HG03095 (cell line): Measurements from ENCODE around the gene ABCF2.

Experiments
- ATAC-seq: cut with Tn5 transposase; IDR thresholded peaks from one replicate; pipeline ENCODE4 v1.9.1; 2021; ENCODE audit warnings: moderate library complexity; ENCODE audit not compliant: unreplicated experiment

Gene ABCF2

GRCh38 chr7:151226560-151226874 is 488 bp downstream of the ABCF2 start:
- ATAC-seq = no peak

DNA sequence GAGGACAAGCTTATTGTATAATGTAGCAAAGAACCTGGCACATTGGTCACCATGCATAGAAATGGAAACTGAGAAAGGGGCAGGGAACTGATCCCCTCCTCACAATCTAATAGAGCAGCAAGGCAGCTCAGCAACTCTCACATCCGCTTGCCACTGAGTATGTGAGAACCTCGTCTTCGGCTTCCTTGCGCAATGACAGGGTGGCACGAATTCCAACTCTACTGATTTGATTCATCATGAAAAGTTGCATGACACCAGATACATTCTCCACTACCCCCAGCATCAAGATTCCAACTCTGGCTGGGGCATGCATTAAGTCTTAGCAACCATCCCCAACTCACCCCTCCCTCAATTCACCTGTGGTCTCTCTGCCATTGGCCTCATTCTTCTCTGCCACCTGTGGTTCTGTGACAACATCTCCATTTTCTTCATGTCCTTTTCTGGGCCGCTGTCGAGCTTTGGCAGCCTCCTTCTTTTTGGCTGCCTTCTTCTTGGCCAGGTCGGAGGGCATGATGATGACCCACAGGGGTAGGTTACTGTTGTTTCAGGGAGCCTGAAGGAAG is 976 bp downstream of the ABCF2 start:
- no peak for ATAC-seq

- ATAC-seq = no peak
Observed at GRCh38 chr7:151223728-151224127, 3.3 kb downstream of the ABCF2 start.

DNA sequence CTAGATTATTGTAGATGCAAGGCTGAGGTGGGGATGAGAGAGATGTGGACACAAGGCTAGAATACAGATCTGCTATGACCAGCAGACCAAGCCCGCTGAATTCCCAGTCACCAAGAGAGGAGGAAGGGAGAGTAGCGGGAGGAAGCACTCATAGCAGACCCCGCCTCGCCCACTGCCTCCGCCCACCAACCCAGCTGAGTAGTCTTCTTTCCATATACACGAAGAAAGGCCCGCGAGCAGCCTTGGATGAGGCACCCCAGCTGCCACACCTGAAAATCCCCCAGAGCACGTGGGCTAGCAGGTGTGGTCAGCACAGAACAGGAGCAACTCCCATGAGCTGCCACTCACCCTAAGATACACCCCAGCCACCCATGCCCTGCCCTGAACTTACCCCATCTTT is 8.8 kb downstream of the ABCF2 start:
- no peak for ATAC-seq

- no peak for ATAC-seq
Observed at GRCh38 chr7:151215396-151215795, 11.6 kb downstream of the ABCF2 start.

DNA sequence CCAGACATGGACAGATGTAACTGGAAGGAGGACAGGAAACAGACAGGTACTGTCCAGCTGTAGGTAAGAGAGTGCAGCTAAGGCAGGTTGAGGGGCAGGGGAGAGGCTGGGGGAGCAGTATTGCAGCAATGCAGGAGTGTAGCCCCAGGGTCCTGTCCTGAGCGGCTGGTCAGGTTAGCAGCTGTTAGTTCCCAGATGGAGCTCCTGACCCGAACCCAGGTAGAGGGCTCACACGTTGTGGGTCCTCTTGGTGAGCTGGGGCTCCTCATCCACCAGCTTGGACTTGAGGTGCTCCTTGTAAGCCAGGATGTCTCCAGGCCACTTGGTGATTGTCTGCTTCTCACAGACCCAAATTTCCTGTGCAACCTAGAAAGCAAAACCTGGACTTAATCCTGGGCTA is 13.2 kb downstream of the ABCF2 start:
- no peak for ATAC-seq

- no peak for ATAC-seq
Observed at GRCh38 chr7:151212626-151213025, 14.4 kb downstream of the ABCF2 start.

DNA sequence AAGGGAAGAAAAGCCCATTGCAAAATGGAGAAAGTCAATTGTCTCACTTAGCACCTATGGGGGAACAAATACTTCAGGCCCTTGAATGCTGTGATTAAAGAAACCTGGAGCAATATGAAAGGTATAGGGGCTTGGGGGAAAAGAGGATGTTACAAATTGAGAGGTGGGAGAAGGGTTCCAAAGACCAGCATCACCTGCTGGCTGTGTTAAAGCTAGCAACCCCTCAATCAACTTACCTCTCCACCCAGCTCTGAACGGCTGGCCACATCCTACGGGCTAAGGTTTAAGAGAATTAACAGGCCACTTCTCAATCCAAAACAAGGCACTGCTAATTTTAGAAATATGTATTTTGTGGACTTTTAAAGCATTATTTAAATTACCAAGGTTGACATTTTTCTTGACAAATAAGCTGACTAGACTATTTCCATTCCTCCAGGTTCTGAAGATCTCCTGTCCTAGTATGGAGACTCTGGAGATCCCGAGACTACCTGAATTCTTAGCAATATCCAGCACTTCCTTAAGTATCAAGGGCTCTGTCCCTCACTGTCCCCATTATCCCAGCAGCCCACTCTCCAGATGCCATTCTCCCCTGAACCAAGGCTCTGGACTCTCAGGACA is 15.7 kb downstream of the ABCF2 start:
- no peak for ATAC-seq

DNA sequence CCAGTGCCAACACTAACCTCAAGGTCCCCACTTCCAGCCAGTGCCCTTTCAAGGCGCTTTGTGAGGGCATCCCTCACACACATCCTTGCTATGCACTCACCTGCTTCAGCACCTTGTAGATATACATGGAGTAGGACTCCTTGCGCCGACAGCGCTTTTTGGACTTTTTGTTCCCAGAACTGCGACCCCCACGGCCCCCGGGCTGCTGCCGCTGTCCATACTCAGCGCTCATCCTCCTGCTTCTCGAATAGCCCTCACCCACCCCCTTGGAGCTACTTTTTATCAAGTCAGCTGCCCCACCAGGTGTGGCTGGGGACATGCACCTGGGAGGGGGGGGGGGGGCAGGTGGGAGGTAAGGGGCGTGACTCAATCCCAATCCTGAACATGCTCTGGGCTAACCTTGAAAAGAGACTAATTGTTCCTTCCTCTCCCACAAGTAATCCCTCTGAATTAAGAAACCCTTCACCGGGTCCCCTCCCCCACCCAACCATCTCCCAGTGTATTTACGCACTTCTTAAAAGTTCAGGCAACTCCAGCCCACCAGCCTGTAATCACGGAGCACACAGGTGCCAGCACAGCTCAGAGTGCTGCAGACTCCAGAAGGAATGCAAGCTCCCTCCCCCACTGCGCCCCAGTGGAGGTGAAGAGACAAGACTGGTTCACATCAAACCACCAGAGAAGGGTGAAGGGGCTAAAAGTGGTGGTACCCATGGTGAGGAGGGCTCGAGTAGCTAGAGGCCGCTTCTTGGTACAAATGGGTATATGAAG is 16.7 kb downstream of the ABCF2 start, which contains the start of gene H2BK1:
Gene H2BK1 (minus strand): TSS at position 402 of the 768 bp plus-strand sequence. CDS start 170 bp downstream, at position 232.
- ATAC-seq = no peak

DNA sequence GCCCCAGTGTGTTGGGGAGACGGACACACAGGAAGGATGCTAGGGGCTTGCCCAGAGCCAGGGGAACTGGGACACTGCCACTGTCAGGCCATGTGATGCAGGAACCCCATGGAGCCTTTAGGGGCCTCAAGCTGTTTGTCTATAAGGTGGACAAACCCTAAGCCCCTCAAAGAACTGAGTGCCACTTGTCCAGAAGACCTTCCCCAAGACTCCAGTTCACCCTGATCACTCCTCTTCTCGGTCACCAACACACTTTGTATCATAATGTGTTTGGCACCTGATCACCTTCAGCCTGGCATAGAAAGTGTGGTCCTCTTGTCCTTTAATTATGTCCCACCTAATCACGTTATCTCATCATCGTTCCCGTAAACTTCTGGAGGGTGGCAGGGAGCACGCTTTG is 17.4 kb downstream of the ABCF2 start:
- ATAC-seq = no peak

- ATAC-seq = no peak
Observed at GRCh38 chr7:151208253-151208862, 18.6 kb downstream of the ABCF2 start.

DNA sequence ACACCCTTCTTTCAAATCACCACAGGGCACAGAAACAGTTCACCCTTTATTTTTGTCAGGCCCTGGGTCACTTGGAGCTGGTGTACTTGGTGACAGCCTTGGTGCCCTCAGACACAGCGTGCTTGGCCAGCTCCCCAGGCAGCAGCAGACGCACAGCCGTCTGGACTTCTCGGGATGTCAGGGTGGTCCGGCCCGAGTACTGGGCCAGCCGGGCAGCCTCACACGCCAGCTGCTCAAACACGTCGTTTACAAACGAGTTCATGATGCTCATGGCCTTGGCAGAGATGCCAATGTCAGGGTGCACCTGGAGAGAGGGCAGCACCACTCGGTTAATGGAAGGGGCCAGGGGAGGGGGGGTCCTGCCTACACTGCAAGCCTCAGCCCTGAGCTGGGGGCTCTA is 19.2 kb downstream of the ABCF2 start:
- no peak for ATAC-seq

DNA sequence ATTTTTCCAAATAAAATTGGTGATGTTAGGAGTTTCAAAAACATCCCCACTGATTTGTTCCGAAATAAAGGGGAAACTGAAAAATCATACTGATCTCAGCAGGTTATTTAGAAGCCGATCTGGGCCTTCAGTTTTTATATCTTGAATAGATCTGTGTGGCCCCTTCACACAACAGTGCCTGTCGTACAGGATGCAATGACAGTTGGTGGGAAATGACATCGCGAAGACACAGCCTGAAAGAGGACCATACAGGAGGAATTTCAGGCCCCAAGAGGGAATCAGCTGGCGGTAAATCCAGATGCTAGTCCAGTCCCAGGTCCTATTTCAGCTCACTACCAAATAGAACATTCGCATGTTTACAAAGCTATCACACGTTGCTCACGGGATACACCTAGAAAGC is 19.7 kb downstream of the ABCF2 start:
- ATAC-seq = no peak

DNA sequence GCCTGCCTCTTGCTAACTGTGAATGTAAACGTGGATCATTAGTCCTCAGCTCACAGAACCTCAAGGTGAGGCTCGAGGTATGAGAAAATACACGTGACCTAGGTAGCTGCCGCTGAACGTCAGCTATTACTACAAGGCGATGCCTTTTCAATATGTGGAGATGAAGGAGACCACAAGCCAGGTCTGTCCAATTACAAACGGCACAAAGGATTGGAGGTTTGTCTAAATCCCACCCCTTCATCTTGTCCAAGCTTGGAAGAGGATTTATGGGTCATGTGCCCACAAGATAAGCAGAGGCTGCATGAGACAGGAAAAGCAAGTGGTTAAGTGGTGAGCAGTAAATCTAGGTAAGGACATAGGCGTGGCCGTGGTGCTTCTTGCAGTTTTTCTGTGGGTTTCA is 20.1 kb downstream of the ABCF2 start:
- ATAC-seq = no peak

- no peak for ATAC-seq
Observed at GRCh38 chr7:151205730-151206129, 21.3 kb downstream of the ABCF2 start.

- ATAC-seq = no peak
Observed at GRCh38 chr7:151204383-151205032, 22.5 kb downstream of the ABCF2 start.

DNA sequence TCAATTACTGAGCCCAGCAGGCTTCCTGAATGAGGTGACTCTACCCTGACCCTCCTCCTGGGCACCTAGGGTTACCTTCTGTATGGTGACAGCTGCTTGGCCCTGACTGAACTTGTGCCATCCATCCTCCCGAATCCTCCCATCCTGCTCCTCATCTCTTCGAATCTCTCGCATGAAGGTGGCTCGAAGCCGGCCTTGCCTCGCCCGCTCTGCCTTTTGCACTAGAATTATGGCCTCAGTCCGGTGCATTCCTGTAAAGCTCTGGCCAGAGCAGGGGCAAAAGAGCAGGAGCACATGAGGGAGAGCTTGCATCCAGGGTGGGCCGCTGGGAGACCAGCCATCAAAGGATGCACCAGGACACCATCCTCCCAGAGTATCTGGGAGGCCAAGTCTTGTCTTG is 24.2 kb downstream of the ABCF2 start:
- no peak for ATAC-seq

DNA sequence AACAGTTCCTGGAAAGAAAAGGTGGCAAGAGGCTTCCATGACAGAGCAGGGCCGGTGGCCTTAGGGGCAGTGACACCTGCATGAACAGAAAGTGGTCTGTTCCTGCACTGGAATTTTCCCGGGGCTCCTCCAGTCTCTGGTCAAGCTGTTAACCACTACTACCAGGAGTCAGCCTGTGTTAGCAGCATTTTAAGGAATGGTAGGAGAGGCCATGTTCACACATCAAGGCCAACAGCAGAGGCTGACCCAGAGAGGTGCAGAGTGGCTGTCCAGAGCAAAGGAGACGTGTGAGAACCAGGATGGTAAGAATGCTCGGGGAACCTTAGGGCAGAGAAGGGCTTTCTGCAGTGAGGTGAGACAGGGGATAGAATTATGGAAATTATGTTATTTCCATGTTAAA is 25.3 kb downstream of the ABCF2 start:
- no peak for ATAC-seq

DNA sequence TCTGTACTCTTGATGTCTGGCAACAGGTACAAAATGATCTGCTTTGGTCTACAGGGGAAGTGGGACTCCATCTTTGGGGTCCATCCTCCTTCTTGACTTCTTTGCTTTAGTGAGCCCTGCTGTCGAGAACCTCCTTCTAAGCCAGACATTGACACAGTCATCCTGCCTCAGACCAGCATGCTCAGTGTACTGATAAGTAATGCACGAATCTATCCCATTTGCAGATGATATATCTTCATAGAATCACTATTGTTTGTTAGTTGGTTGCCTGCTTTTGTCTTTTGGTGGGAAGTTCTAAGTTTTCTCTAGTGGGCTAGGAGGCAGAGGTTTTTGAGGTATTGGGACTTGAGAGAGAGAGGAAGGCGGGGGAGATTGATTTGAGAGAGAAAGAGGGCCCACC is 25.7 kb downstream of the ABCF2 start:
- ATAC-seq = no peak

- ATAC-seq = no peak
Observed at GRCh38 chr7:151198945-151199848, 27.8 kb downstream of the ABCF2 start.

GRCh38 chr7:151197932-151198331 is 29.1 kb downstream of the ABCF2 start:
- no peak for ATAC-seq
